AG09309 (cell line): Measurements from ENCODE around the gene PPP4R3A.
"Not testable (repeated sequence)": the region's sequence is repeated elsewhere in the genome, so short reads cannot be mapped to it uniquely, and the experiment has no call there.

ENCODE experiments used
- DNase-seq: peaks from one replicate; pipeline ENCODE4 v3.0.0-alpha.2; 2010; ENCODE audit warnings: low read depth
- H3K4me3 ChIP-seq: 2 replicates; pipeline ENCODE4 v1.5.1; 2011; ENCODE audit warnings: mild to moderate bottlenecking, low read depth, low read length, moderate library complexity; ENCODE audit not compliant: control insufficient read depth
- TF ChIP-seq, protein P1 (sequence below): IDR thresholded peaks from 2 replicates; pipeline ENCODE4 v1.5.1; 2011; ENCODE audit warnings: mild to moderate bottlenecking, low read depth, low read length, inconsistent platforms; ENCODE audit not compliant: insufficient read depth, control insufficient read depth; ENCODE audit errors: missing control alignments

The PPP4R3A gene

DNA sequence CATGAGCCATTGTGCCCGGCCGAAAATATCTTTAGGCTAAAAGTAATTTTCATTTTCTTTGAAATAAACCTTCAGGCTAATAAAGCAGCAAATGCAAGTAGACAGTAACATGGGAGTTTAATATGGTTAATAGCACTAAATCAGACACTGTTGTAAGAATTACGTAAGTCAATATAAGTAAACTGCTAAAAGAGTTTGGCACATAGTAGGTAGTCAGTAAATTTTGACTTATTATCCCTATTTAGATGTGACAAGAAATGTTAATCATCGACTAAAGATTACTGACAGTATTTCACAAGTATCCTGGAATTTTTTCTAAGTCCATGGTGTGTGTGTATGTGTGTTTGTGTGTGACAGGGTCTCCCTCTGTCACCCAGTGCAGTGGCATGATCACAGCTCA, 3.9 kb downstream of the PPP4R3A start:
- TF ChIP-seq, protein P1, sequence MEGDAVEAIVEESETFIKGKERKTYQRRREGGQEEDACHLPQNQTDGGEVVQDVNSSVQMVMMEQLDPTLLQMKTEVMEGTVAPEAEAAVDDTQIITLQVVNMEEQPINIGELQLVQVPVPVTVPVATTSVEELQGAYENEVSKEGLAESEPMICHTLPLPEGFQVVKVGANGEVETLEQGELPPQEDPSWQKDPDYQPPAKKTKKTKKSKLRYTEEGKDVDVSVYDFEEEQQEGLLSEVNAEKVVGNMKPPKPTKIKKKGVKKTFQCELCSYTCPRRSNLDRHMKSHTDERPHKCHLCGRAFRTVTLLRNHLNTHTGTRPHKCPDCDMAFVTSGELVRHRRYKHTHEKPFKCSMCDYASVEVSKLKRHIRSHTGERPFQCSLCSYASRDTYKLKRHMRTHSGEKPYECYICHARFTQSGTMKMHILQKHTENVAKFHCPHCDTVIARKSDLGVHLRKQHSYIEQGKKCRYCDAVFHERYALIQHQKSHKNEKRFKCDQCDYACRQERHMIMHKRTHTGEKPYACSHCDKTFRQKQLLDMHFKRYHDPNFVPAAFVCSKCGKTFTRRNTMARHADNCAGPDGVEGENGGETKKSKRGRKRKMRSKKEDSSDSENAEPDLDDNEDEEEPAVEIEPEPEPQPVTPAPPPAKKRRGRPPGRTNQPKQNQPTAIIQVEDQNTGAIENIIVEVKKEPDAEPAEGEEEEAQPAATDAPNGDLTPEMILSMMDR, result no peak
- no peak for DNase-seq
- no peak overlapping the region for H3K4me3 ChIP-seq

DNA sequence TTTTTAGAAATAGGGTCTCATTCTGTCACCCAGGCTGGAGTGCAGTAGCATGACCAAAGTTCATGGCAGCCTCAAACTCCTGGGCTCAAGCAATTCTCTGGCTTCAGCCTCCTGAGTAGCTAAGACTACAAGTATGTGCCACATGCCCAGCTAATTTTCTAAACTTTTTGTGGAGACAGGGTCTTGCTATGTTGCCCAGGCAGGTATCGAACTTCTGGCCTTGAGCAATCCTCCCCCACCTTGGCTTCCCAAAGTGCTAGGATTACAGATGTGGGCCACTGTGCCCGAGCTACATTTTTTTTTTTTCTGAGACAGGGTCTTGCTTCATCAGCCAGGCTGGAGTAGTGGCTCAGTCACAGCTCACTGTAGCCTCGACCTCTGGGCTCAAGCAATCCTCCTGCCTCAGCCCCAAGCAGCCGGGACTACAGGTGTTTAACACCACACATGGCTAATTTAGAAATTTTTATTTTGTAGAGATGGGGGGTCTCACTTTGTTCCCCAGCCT, 7.1 kb downstream of the PPP4R3A start:
- TF ChIP-seq, protein P1, result no peak
- H3K4me3 ChIP-seq, result no peak overlapping the region

DNA sequence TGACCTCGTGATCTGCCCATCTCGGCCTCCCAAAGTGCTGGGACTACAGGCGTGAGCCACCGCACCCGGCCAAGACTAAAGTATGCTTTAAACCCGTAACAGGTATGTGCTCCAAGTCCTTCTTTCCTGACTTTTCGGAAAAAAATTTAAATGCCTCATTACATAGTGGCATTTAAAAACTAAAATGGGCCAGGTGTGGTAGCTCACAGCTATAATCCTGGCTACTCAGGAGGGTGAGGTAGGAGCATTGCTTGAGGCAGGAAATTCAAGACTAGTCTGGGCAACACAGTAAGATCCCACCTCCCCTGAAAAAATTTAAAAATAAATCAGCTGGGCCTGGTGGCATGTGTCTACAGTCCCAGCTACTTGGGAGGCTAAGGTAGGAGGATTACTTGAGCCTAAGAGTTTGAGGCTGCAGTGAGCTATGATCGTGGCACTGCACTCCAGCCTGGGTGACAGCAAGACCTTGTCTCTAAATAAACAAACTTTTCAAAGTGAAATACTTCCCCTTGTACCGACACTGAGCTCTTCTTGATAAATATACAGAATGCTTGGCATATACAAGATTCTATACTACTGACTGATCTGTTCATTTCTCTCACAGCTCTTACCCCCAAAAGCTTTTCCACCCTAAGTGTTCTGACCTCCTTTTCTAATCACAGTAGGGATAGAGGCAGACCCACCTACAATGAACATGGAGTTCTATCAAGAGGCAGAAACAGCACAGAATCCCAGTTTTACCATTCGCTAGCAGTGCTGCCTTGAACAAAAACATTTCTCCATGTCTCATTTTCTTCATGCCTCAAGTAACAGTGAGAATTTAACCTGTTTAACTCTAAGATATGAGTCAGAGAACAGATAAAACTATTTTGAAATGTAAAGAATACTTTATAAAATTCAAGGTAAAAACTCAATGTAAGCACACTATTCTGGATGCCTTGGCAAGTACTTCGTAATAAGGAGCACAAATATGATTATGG, 7.9 kb downstream of the PPP4R3A start:
- no peak overlapping the region for H3K4me3 ChIP-seq
- TF ChIP-seq, protein P1, result no peak
- DNase-seq, result no peak

More for the DNA sequence above, 7.1 kb downstream of the PPP4R3A start:
- no peak for DNase-seq

DNA sequence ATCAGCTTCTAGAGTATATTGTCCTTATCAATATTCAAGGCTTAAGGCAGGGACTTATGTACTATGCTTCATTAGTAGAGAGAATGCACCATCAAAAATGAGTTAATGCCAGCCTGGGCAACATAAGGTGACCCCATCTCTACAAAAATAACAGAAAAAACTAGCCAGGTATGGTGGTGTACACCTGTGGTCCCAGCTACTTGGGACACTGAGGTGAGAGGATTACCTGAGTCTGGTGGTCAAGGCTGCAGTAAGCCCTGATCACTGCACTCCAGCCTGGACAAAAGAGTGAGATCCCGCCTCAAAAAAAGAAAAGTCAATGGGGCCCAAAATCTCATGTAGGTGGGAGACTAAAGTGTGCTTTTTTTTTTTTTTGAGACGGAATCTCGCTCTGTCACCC, 8.8 kb downstream of the PPP4R3A start:
- no peak overlapping the region for H3K4me3 ChIP-seq
- TF ChIP-seq, protein P1, result no peak
- DNase-seq, result no peak

DNA sequence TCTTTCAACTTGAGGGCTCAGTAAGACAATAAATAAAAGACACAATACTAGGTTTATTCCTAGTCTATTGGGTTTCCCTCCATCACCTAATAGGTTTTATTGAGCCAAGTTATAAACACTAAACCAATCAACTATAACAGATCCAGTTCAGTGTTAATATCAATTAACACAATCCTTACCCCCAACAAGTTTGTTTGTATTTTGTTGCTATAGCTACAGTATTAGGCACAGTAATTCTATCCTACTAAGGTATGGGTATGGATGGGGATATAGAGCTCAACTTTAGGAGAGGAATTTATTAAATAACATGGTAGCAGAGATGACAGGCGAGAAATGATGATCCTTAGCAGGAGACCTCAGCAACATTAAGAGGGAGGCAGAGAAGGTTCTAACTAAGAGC, 13.3 kb downstream of the PPP4R3A start:
- DNase-seq, result no peak
- no peak overlapping the region for H3K4me3 ChIP-seq
- TF ChIP-seq, protein P1, result no peak

DNA sequence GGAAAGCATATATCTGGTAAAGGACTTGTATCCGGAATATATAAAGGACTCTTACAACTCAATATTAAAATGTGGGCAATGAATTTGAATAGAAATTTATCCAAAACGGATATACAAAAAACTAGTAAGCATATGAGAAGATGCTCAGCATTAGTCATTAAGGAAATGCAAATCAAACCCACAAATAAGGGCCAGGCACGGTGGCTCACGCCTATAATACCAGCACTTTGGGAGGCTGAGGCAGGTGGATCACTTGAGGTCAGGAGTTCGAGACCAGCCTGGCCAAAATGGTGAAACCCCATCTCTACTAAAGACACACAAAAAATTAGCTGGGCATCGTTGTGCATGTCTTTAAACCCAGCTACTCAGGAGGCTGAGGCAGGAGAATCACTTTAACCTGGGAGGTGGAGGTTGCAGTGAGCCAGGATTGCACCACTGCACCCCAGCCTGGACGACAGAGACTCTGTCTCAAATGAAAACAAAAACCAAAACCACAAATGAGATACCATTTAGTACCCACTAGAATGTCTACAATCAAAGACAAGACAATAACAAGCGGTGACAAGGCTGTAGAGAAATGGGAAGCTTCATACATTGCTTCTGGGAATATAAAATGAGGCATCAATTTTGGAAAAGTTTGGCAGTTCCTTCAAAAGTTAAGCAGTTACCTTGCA, 15.6 kb downstream of the PPP4R3A start:
- H3K4me3 ChIP-seq, DNase-seq: not testable (repeated sequence)

DNA sequence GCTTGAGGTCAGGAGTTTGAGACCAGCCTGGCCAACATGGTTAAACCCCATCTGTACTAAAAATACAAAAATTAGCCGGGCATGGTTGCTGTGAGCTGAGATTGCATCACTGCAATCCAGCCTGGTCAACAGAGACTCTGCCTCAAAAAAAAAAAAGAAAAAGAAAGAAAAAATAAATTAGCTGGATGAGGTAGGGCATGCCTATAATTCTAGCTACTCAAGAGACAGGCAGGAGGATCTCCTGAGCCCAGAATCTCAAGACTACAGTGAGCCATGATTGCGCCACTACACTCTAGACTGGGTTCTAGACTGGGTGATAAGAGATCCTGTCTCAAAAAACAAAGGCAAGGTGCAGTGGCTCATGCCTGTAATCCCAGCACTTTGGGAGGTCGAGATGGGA, 16.9 kb downstream of the PPP4R3A start:
- no peak for DNase-seq

More for the DNA sequence above, 16.9 kb downstream of the PPP4R3A start:
- no peak overlapping the region for H3K4me3 ChIP-seq
- TF ChIP-seq, protein P1, result no peak
